ENCODE measurements around the gene BST1. TPM values are rescaled to one million over a fixed set of nuclear protein-coding genes. Genes with fewer than 3 reads are reported as not detected.

Gene BST1
- total and polyA plus RNA-seq, 9 donors, result 4.0 to 7.9 (median 4.9) TPM

DNA sequence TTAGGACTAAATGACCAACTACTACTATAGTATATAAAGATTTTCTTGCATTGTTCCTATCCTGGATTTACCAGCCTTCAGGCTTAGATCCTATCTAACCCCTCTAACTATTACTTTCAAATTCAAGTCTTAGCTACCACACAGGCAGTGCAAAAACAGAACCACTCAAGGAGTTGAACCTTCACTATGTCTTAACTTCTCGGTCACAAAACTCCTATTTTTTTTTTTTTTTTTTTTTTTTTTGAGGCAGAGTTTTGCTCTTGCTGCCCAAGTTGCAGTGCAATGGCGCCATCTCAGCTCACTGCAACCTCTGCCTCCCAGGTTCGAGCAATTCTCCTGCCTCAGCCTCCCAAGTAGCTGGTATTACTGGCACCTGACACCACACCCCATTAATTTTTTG is 27.5 kb upstream of the BST1 start:
- H3K9me3 ChIP-seq (replicated peaks; ENCODE audit: control insufficient read depth, low read depth, low read length), result no peaks in the 10 kb centered on the region
- H3K4me3 ChIP-seq (ENCODE audit: low read length), result no peak overlapping the region
- H3K36me3 ChIP-seq (ENCODE audit: control insufficient read depth, insufficient read depth, low read length), result no peaks in the 10 kb centered on the region
- H3K27ac ChIP-seq (ENCODE audit: low read length), result no peak overlapping the region
- no peaks in the 10 kb centered on the region for H3K27me3 ChIP-seq (ENCODE audit: control insufficient read depth, insufficient read depth, low read length)
- H3K4me1 ChIP-seq (ENCODE audit: control insufficient read depth, insufficient read depth, low read length), result no peaks in the 10 kb centered on the region
- no CpG with 5 or more reads among the region's 3 CpGs for WGBS (ENCODE audit: insufficient coverage)
- DNase-seq, result no peak

DNA sequence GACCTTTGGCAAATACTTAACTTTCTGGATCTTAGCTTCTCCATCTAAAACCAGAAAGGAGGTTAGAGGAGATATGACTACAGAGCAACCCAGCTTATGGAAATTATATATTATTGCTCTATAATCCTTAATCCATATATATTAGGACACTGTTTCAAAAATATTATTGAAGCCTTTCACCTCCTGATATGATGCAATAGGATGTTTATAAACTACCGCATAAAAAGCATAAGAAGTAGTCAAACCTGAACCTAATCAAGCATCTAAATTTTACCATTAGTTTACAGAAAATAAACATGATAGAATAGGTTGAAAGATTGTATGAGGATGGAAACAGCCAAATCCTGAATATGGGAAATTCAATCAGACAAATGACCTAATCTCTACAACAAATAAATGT is 26.8 kb upstream of the BST1 start:
- H3K9me3 ChIP-seq (replicated peaks; ENCODE audit: control insufficient read depth, low read depth, low read length), result no peaks in the 10 kb centered on the region
- H3K27me3 ChIP-seq (ENCODE audit: control insufficient read depth, insufficient read depth, low read length), result no peaks in the 10 kb centered on the region
- no peaks in the 10 kb centered on the region for H3K36me3 ChIP-seq (ENCODE audit: control insufficient read depth, insufficient read depth, low read length)
- H3K4me1 ChIP-seq (ENCODE audit: control insufficient read depth, insufficient read depth, low read length), result no peaks in the 10 kb centered on the region
- H3K27ac ChIP-seq (ENCODE audit: low read length), result no peak overlapping the region
- no peak overlapping the region for H3K4me3 ChIP-seq (ENCODE audit: low read length)
- no peak for DNase-seq
- no CpG with 5 or more reads among the region's 1 CpG for WGBS (ENCODE audit: insufficient coverage)

DNA sequence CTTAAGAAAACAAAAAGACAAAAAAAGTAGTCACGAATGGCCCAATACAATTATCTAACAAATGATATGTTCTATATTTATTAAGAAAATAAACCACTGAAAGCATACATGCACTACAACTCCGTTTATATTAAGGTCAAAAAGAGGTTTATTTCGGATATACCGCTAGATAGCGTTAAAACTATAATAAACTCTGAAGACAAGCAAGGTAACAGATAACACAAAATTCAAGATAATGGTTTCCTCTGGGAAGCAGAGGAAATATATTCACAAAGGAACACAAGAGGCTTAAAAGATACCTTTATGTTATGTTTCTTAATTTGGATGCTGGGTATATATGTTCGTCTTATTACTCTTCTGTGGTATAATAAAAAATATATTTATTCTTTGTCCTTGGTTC is 26.0 kb upstream of the BST1 start:
- no CpG with 5 or more reads among the region's 6 CpGs for WGBS (ENCODE audit: insufficient coverage)
- no peaks in the 10 kb centered on the region for H3K27me3 ChIP-seq (ENCODE audit: control insufficient read depth, insufficient read depth, low read length)
- H3K4me1 ChIP-seq (ENCODE audit: control insufficient read depth, insufficient read depth, low read length), result no peaks in the 10 kb centered on the region
- H3K4me3 ChIP-seq (ENCODE audit: low read length), result no peak overlapping the region
- no peaks in the 10 kb centered on the region for H3K36me3 ChIP-seq (ENCODE audit: control insufficient read depth, insufficient read depth, low read length)
- no peak overlapping the region for H3K27ac ChIP-seq (ENCODE audit: low read length)
- no peak for DNase-seq
- no peaks in the 10 kb centered on the region for H3K9me3 ChIP-seq (replicated peaks; ENCODE audit: control insufficient read depth, low read depth, low read length)

DNA sequence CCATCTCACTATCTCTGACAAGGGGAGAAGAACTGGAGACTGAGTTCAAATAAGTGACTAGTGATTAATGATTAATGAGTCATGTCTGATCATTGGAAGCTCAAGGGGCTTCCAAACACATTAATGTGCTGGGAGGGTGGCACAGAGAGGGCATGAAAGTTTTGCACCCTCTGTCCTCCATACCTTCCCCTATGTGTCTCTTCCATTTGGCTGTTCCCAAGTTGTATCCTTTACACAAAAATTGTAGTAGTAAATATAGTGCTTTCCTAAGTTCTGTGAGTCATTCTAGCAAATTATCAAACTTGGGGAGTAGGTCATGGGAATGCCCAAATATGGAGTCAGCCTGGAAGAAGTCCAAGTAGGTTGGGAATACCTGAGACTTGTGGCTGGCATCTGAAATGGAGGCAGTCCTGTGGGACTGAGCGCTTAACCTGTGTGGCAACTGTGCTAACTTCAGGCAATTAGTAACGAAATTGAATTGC is 25.3 kb upstream of the BST1 start:
- H3K36me3 ChIP-seq (ENCODE audit: control insufficient read depth, insufficient read depth, low read length), result no peaks in the 10 kb centered on the region
- H3K9me3 ChIP-seq (replicated peaks; ENCODE audit: control insufficient read depth, low read depth, low read length), result no peaks in the 10 kb centered on the region
- no peak overlapping the region for H3K27ac ChIP-seq (ENCODE audit: low read length)
- no peak overlapping the region for H3K4me3 ChIP-seq (ENCODE audit: low read length)
- WGBS (ENCODE audit: insufficient coverage), result no CpG with 5 or more reads among the region's 2 CpGs
- no peaks in the 10 kb centered on the region for H3K4me1 ChIP-seq (ENCODE audit: control insufficient read depth, insufficient read depth, low read length)
- H3K27me3 ChIP-seq (ENCODE audit: control insufficient read depth, insufficient read depth, low read length), result no peaks in the 10 kb centered on the region
- DNase-seq, result no peak

- no peaks in the 10 kb centered on the region for H3K27me3 ChIP-seq (ENCODE audit: control insufficient read depth, insufficient read depth, low read length)
- no peaks in the 10 kb centered on the region for H3K4me1 ChIP-seq (ENCODE audit: control insufficient read depth, insufficient read depth, low read length)
- H3K4me3 ChIP-seq (ENCODE audit: low read length), result peak overlapping the region; percentile 84
- H3K36me3 ChIP-seq (ENCODE audit: control insufficient read depth, insufficient read depth, low read length), result peaks cover 14% of the 10 kb centered on the region
- WGBS (ENCODE audit: insufficient coverage), result 1% methylated on average over 11 of the region's 14 CpGs
- H3K9me3 ChIP-seq (replicated peaks; ENCODE audit: control insufficient read depth, low read depth, low read length), result no peaks in the 10 kb centered on the region
- no peak for DNase-seq
- H3K27ac ChIP-seq (ENCODE audit: low read length), result peak overlapping the region; percentile 95
These were observed 21.8 kb upstream of the BST1 start for GRCh38 chr4:15681067-15681371.

DNA sequence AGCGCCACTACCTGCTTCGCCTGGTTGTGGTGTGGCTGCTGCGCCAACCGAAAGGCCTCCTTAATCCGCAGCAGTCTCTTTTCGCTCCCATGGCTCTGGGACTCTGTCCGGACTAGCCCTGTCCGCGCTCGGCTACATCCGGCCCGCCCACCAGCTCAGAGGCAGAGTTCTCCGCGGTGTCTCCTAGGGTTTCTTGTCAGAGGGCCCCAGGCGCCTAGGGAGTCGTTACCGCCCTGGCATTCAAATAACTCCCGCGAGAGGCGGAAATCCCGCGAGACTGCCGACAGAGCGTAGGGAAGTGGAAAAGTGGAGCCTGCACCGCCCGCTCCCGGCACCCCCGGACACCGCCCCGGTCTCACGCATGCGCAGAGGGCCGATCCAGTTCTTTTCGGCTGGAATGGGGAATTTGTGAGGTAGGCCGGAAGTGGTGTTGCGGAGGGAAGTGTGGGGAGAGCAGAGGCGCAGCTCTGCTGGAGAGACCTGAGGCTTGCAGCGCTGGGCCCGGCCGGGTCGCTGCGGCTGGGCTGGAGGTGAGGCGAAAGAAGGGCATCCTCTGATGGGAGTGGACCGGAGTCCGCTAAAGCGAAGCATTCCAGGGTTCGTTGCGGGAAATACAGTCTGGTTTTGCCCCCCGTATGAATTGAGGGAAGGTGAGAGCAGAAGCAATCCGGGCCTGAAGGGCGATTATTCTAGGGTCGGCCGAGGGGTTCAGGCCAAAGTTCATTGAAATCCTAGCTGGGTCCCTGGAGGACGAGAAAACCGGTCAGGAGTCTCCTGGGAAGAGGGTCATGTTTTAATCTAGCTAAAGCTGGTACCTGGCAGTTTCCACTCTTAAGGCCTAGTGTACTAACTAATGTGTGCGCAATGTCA is 21.3 kb upstream of the BST1 start, which contains the start of gene FAM200B:
TSS of gene FAM200B (plus strand) at position 456 of the 870 bp plus-strand sequence. CDS start 5,151 bp downstream, outside the sequence.
- H3K4me1 ChIP-seq (ENCODE audit: control insufficient read depth, insufficient read depth, low read length), result no peaks in the 10 kb centered on the region
- no peaks in the 10 kb centered on the region for H3K9me3 ChIP-seq (replicated peaks; ENCODE audit: control insufficient read depth, low read depth, low read length)
- WGBS (ENCODE audit: insufficient coverage), result under 1% methylated on average over 50 of the region's 56 CpGs
- no peaks in the 10 kb centered on the region for H3K27me3 ChIP-seq (ENCODE audit: control insufficient read depth, insufficient read depth, low read length)
- DNase-seq, result peak; percentile 99
- H3K4me3 ChIP-seq (ENCODE audit: low read length), result peak within 1 kb of the TSS; percentile 84
- H3K36me3 ChIP-seq (ENCODE audit: control insufficient read depth, insufficient read depth, low read length), result peaks cover 18% of the 10 kb centered on the region
- H3K27ac ChIP-seq (ENCODE audit: low read length), result peak within 1 kb of the TSS; percentile 95

GRCh38 chr4:15682242-15683142 is 20.4 kb upstream of the BST1 start:
- DNase-seq, result peak; percentile 40
- H3K4me1 ChIP-seq (ENCODE audit: control insufficient read depth, insufficient read depth, low read length), result no peaks in the 10 kb centered on the region
- 38% methylated on average over 2 of the region's 6 CpGs for WGBS (ENCODE audit: insufficient coverage)
- peak overlapping the region; percentile 84 for H3K4me3 ChIP-seq (ENCODE audit: low read length)
- H3K36me3 ChIP-seq (ENCODE audit: control insufficient read depth, insufficient read depth, low read length), result peaks cover 18% of the 10 kb centered on the region
- H3K27ac ChIP-seq (ENCODE audit: low read length), result peak overlapping the region; percentile 95
- no peaks in the 10 kb centered on the region for H3K27me3 ChIP-seq (ENCODE audit: control insufficient read depth, insufficient read depth, low read length)
- no peaks in the 10 kb centered on the region for H3K9me3 ChIP-seq (replicated peaks; ENCODE audit: control insufficient read depth, low read depth, low read length)

- WGBS (ENCODE audit: insufficient coverage), result no CpG with 5 or more reads among the region's 2 CpGs
- peak overlapping the region; percentile 84 for H3K4me3 ChIP-seq (ENCODE audit: low read length)
- no peak overlapping the region for H3K27ac ChIP-seq (ENCODE audit: low read length)
- no peak for DNase-seq
- no peaks in the 10 kb centered on the region for H3K4me1 ChIP-seq (ENCODE audit: control insufficient read depth, insufficient read depth, low read length)
- H3K27me3 ChIP-seq (ENCODE audit: control insufficient read depth, insufficient read depth, low read length), result no peaks in the 10 kb centered on the region
- no peaks in the 10 kb centered on the region for H3K9me3 ChIP-seq (replicated peaks; ENCODE audit: control insufficient read depth, low read depth, low read length)
- peaks cover 18% of the 10 kb centered on the region for H3K36me3 ChIP-seq (ENCODE audit: control insufficient read depth, insufficient read depth, low read length)
These were observed 19.7 kb upstream of the BST1 start for GRCh38 chr4:15683143-15683495.

GRCh38 chr4:15684498-15684897 is 18.4 kb upstream of the BST1 start:
- Histone ChIP-seq H3K9me3 (replicated peaks; ENCODE audit: control insufficient read depth, low read depth, low read length) (no peaks in the 10 kb centered on the region), H3K4me3 (ENCODE audit: low read length) (no peak overlapping the region), H3K36me3 (ENCODE audit: control insufficient read depth, insufficient read depth, low read length) (peaks cover 20% of the 10 kb centered on the region), H3K4me1 (ENCODE audit: control insufficient read depth, insufficient read depth, low read length) (no peaks in the 10 kb centered on the region), H3K27ac (ENCODE audit: low read length) (no peak overlapping the region), H3K27me3 (ENCODE audit: control insufficient read depth, insufficient read depth, low read length) (no peaks in the 10 kb centered on the region)
- no CpG with 5 or more reads among the region's 1 CpG for WGBS (ENCODE audit: insufficient coverage)
- no peak for DNase-seq

DNA sequence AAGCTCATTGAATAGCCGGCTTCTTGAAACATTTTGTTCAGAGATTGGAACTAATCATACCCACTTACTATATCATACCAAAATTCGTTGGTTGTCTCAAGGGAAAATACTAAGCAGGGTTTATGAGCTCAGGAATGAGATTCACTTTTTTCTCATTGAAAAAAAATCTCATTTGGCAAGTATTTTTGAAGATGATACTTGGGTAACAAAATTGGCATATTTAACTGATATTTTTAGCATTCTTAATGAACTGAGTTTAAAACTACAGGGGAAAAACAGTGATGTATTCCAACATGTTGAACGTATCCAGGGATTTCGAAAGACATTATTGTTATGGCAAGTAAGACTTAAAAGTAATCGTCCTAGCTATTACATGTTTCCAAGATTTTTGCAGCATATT is 14.8 kb upstream of the BST1 start:
- Histone ChIP-seq H3K27ac (ENCODE audit: low read length) (no peak overlapping the region), H3K36me3 (ENCODE audit: control insufficient read depth, insufficient read depth, low read length) (peaks cover 20% of the 10 kb centered on the region), H3K4me3 (ENCODE audit: low read length) (no peak overlapping the region), H3K9me3 (replicated peaks; ENCODE audit: control insufficient read depth, low read depth, low read length) (no peaks in the 10 kb centered on the region), H3K27me3 (ENCODE audit: control insufficient read depth, insufficient read depth, low read length) (no peaks in the 10 kb centered on the region), H3K4me1 (ENCODE audit: control insufficient read depth, insufficient read depth, low read length) (peaks cover 3% of the 10 kb centered on the region)
- no CpG with 5 or more reads among the region's 5 CpGs for WGBS (ENCODE audit: insufficient coverage)
- no peak for DNase-seq
